HUES48 (cell line): ENCODE results near the gene MAN2A1.

Source experiments
- H3K27ac ChIP-seq: one replicate; pipeline ENCODE4 v1.7.0; 2013; ENCODE audit warnings: low read depth, low read length, inconsistent platforms
- H3K27me3 ChIP-seq: 2 replicates; pipeline ENCODE4 v1.6.1; 2013; ENCODE audit warnings: mild to moderate bottlenecking, low read length; ENCODE audit not compliant: control insufficient read depth, insufficient read depth
- H3K36me3 ChIP-seq: 2 replicates; pipeline ENCODE4 v1.6.1; 2013; ENCODE audit warnings: low read length; ENCODE audit not compliant: control insufficient read depth, insufficient read depth
- H3K4me1 ChIP-seq: 2 replicates; pipeline ENCODE4 v1.6.1; 2013; ENCODE audit warnings: mild to moderate bottlenecking, low read length; ENCODE audit not compliant: control insufficient read depth, insufficient read depth
- H3K4me3 ChIP-seq: 2 replicates; pipeline ENCODE4 v1.5.1; 2013; ENCODE audit warnings: mild to moderate bottlenecking, low read depth, low read length
- H3K9ac ChIP-seq: 2 replicates; pipeline ENCODE4 v1.6.1; 2013; ENCODE audit warnings: mild to moderate bottlenecking, low read depth, low read length, moderate library complexity
- H3K9me3 ChIP-seq: 2 replicates; pipeline ENCODE4 v1.6.1; 2013; ENCODE audit warnings: low read length; ENCODE audit not compliant: control insufficient read depth, insufficient read depth

The MAN2A1 gene

GRCh38 chr5:109689740-109690241 is at the start of gene MAN2A1:
TSS of gene MAN2A1 (plus strand) at chr5:109689927. CDS start at chr5:109690418, 491 bp downstream.
- Histone ChIP-seq H3K27ac (peak within 1 kb of the TSS; percentile 95), H3K27me3 (no peaks in the 10 kb centered on the region), H3K4me1 (peaks cover 30% of the 10 kb centered on the region), H3K36me3 (no peaks in the 10 kb centered on the region), H3K9ac (peak within 1 kb of the TSS; percentile 80), H3K9me3 (no peaks in the 10 kb centered on the region), H3K4me3 (peak within 1 kb of the TSS; percentile 96)

- peaks cover 18% of the 10 kb centered on the region for H3K4me1 ChIP-seq
- no peak overlapping the region for H3K9ac ChIP-seq
- H3K9me3 ChIP-seq: peaks cover 13% of the 10 kb centered on the region
- H3K4me3 ChIP-seq: no peak overlapping the region
- no peak overlapping the region for H3K27ac ChIP-seq
- no peaks in the 10 kb centered on the region for H3K36me3 ChIP-seq
- H3K27me3 ChIP-seq: no peaks in the 10 kb centered on the region
Measured at GRCh38 chr5:109640976-109641375, 48.8 kb upstream of the MAN2A1 start.

- Histone ChIP-seq H3K4me3 (no peak overlapping the region), H3K27me3 (no peaks in the 10 kb centered on the region), H3K36me3 (no peaks in the 10 kb centered on the region), H3K4me1 (peaks cover 18% of the 10 kb centered on the region), H3K9ac (no peak overlapping the region), H3K27ac (no peak overlapping the region), H3K9me3 (peaks cover 13% of the 10 kb centered on the region)
Measured at GRCh38 chr5:109643791-109644350, 45.9 kb upstream of the MAN2A1 start.

- Histone ChIP-seq H3K27me3 (no peaks in the 10 kb centered on the region), H3K27ac (peak overlapping the region; percentile 37), H3K4me1 (peaks cover 18% of the 10 kb centered on the region), H3K9me3 (peaks cover 13% of the 10 kb centered on the region), H3K36me3 (no peaks in the 10 kb centered on the region), H3K4me3 (no peak overlapping the region), H3K9ac (no peak overlapping the region)
Measured at GRCh38 chr5:109644829-109645228, 44.9 kb upstream of the MAN2A1 start.

DNA sequence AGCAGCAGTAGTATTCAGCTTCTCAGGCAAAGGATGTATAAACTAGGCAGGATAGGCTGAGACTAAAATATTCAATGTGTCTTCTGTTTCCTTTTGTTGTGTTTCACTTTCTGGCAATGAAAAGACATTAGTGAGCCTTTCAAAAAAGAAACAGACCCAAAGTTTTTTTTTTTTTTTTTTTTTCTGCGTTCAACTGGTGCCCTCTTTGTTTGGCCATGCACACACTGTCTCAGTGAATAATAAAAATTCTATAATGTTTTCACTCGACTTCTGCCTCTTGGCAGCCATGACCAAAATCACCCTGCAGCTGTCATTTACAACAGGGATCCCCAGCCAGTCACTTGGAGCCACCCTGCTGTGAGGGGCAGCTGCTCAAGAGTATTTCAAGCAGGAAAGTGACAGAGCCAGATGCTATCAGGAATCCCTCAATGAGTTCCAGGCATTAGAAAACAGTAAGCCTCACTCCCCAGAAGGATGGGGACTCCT is 44.0 kb upstream of the MAN2A1 start:
- Histone ChIP-seq H3K27ac (no peak overlapping the region), H3K4me1 (peaks cover 17% of the 10 kb centered on the region), H3K36me3 (no peaks in the 10 kb centered on the region), H3K4me3 (no peak overlapping the region), H3K9ac (no peak overlapping the region), H3K27me3 (no peaks in the 10 kb centered on the region), H3K9me3 (peaks cover 7% of the 10 kb centered on the region; the same call in 1 of the 2 replicates)

DNA sequence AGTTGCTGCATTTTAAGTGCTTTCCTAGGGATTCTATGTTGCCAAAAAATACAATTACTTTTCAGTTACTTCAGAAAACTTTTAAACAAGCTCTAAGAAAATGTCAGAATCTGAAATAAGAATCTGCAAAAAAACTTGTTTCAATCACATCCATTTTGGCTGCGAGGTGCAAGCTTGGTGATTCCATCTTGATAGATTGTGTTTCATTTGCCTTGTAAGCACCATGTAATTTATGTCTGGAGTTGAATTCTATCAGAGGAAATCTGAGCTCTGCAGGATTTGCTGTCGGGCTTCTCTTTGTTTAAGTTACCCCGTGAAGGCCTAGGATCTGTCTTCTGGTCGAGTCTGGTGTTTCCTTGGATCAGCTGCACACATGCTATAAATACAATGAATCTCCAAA is 40.4 kb upstream of the MAN2A1 start:
- Histone ChIP-seq H3K36me3 (no peaks in the 10 kb centered on the region), H3K9me3 (no peaks in the 10 kb centered on the region), H3K27ac (no peak overlapping the region), H3K4me1 (peaks cover 13% of the 10 kb centered on the region), H3K9ac (no peak overlapping the region), H3K27me3 (no peaks in the 10 kb centered on the region), H3K4me3 (no peak overlapping the region)

- H3K36me3 ChIP-seq: no peaks in the 10 kb centered on the region
- no peak overlapping the region for H3K9ac ChIP-seq
- peaks cover 3% of the 10 kb centered on the region for H3K4me1 ChIP-seq
- H3K27me3 ChIP-seq: no peaks in the 10 kb centered on the region
- no peak overlapping the region for H3K4me3 ChIP-seq
- no peak overlapping the region for H3K27ac ChIP-seq
- H3K9me3 ChIP-seq: no peaks in the 10 kb centered on the region
Measured at GRCh38 chr5:109650493-109650892, 39.2 kb upstream of the MAN2A1 start.

DNA sequence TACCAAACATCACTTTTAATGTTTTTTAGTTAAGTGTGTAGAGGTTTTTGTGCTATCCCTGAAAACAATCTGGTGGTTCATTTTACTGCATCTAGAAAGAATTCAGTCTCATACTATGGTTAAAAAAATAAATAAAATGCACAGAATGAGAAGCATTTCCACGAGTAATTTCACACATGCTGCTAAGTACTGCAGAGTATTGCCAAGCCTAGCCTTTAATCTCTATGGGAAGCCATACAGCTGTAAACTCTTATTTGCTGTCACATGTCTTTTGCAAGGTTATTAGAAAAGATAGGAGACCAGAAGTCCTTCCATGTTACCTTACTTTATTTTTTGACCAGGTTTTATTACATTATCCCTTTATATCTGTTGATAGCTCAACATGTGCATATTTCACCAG is 37.6 kb upstream of the MAN2A1 start:
- H3K36me3 ChIP-seq: no peaks in the 10 kb centered on the region
- H3K9me3 ChIP-seq: no peaks in the 10 kb centered on the region
- no peak overlapping the region for H3K9ac ChIP-seq
- no peaks in the 10 kb centered on the region for H3K4me1 ChIP-seq
- H3K27ac ChIP-seq: no peak overlapping the region
- no peaks in the 10 kb centered on the region for H3K27me3 ChIP-seq
- H3K4me3 ChIP-seq: no peak overlapping the region

DNA sequence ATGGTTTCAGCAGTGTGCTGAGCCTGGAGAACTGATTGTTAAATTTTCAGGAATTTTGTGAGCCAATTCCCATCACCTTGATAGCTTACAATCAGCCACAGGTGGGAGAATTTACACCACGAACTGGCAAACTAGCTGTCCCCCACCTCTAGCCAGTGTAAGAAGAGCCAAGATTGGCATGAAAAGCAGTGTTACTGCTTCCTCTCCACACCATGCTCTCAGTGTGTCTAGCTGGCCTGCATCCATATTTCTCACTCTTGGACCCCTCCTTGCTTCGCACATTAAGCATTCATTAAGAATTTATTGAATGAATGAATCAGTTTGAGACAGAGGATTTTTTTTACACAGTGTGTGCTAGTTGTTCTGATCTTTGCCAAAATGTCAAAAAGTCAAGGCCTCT is 36.7 kb upstream of the MAN2A1 start:
- Histone ChIP-seq H3K36me3 (no peaks in the 10 kb centered on the region), H3K4me3 (no peak overlapping the region), H3K27me3 (no peaks in the 10 kb centered on the region), H3K27ac (no peak overlapping the region), H3K9ac (no peak overlapping the region), H3K9me3 (no peaks in the 10 kb centered on the region), H3K4me1 (no peaks in the 10 kb centered on the region)

DNA sequence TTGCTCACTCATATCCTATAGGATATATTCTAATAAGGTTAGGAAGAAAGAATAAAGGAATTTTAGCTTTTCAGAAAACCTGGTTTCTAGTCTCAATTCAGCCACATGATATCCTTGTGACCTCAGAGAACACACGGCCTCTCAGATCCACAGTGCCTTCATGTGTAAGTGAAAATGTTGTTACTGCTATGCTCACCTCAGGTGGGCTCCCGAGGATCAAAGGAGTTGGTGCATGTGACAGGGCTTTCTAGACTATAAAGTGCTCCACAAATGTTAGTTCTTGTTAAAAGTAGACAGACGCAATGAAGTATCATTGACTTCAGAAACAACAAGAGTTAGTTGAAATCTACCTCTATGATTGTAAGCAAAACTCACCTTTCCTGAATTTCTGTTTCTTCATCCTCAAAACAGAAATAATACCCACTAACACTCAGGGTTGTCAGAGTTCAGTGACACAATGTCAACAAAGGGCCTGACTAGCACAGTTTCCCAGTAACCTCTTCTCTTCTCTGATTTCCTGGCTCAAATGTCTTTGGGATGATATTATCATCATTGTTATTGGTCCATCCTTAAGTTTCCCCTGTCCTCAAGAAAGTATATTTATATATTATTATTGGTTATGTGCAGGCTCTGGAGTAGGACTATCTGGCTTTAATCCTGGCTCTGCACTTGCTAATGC is 36.0 kb upstream of the MAN2A1 start:
- Histone ChIP-seq H3K27ac (no peak overlapping the region), H3K36me3 (no peaks in the 10 kb centered on the region), H3K4me3 (no peak overlapping the region), H3K4me1 (no peaks in the 10 kb centered on the region), H3K9me3 (no peaks in the 10 kb centered on the region), H3K9ac (no peak overlapping the region), H3K27me3 (no peaks in the 10 kb centered on the region)

DNA sequence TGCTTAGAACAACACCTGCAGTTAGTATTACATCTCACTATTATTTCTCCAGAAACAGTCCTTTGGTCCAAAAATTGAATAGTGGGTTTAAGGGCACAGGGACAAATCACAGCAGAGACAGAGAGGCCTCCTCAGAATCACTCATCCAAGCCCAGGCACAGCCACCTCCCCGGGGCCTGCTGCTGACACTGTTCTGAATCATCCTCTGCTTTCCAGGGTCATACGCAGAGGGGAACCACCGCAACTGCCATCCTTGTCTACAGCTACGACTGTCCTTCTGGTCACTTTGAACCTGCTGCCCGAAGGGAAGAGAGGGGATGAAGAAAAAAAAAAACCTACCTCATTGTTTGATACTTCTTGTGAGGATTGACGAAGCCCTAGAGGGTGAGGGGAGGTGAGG is 35.3 kb upstream of the MAN2A1 start:
- H3K27ac ChIP-seq: no peak overlapping the region
- no peak overlapping the region for H3K4me3 ChIP-seq
- no peaks in the 10 kb centered on the region for H3K36me3 ChIP-seq
- no peaks in the 10 kb centered on the region for H3K9me3 ChIP-seq
- no peaks in the 10 kb centered on the region for H3K27me3 ChIP-seq
- H3K4me1 ChIP-seq: no peaks in the 10 kb centered on the region
- no peak overlapping the region for H3K9ac ChIP-seq
